ENCODE measurements around the gene BTG4. TPM values are rescaled to one million over a fixed set of nuclear protein-coding genes. Genes with fewer than 3 reads are reported as not detected.

Gene BTG4
- total RNA-seq, 6 experiments from 2014 or later = not detected

GRCh38 chr11:111459506-111460270, 52.5 kb downstream of the BTG4 start:
- peaks cover 18% of the 10 kb centered on the region for H3K27me3 Mint-ChIP-seq (ENCODE audit: insufficient read depth)
- H3K9me3 Mint-ChIP-seq = no peaks in the 10 kb centered on the region
- no peak for DNase-seq

DNA sequence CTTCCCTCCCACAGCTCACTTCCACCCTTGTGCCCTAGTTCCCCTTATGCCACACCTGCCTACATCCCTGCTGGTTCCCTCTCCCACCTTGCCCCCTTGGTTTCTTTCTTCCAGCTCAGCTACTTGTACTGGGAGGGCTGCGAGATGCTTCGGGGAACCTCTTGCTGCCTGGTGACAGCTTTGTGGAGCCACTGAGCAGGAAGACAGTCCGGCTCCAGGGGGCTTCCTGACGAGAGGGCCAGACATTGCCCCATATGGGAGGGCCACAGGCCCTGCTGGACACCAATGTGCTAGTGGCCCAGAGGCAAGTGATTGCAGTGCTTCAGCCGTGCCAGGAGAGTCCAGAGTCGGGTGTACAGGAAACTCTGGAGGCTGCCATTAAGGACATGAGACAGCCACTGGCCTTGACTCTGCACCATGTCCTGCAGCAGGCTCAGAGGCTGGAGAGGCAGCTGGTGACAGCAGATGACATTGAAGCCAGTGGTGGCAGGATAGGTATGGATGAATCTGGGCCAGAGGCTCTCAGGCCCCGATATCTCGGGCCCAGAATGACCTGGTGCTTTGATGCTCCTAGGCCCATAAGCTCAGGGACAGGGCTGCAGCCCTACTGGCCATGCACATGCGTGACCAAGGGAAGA, 54.3 kb downstream of the BTG4 start:
- TF ChIP-seq, protein P1, sequence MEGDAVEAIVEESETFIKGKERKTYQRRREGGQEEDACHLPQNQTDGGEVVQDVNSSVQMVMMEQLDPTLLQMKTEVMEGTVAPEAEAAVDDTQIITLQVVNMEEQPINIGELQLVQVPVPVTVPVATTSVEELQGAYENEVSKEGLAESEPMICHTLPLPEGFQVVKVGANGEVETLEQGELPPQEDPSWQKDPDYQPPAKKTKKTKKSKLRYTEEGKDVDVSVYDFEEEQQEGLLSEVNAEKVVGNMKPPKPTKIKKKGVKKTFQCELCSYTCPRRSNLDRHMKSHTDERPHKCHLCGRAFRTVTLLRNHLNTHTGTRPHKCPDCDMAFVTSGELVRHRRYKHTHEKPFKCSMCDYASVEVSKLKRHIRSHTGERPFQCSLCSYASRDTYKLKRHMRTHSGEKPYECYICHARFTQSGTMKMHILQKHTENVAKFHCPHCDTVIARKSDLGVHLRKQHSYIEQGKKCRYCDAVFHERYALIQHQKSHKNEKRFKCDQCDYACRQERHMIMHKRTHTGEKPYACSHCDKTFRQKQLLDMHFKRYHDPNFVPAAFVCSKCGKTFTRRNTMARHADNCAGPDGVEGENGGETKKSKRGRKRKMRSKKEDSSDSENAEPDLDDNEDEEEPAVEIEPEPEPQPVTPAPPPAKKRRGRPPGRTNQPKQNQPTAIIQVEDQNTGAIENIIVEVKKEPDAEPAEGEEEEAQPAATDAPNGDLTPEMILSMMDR (IDR thresholded peaks at IDR 0.05) = no peak
- Mint-ChIP-seq H3K4me3 (no peak overlapping the region), H3K36me3 (ENCODE audit: low read depth) (no peaks in the 10 kb centered on the region), H3K27ac (no peak overlapping the region), H3K27me3 (ENCODE audit: insufficient read depth) (peaks cover 20% of the 10 kb centered on the region), H3K4me1 (ENCODE audit: low read depth) (peaks cover 13% of the 10 kb centered on the region), H3K9me3 (no peaks in the 10 kb centered on the region)
- no peak for DNase-seq

More at GRCh38 chr11:111459506-111460270, 52.5 kb downstream of the BTG4 start:
- Mint-ChIP-seq H3K4me3 (no peak overlapping the region), H3K4me1 (ENCODE audit: low read depth) (peaks cover 11% of the 10 kb centered on the region), H3K36me3 (ENCODE audit: low read depth) (no peaks in the 10 kb centered on the region), H3K27ac (no peak overlapping the region)
- TF ChIP-seq, protein P1 (IDR thresholded peaks at IDR 0.05) = peak; percentile 48

DNA sequence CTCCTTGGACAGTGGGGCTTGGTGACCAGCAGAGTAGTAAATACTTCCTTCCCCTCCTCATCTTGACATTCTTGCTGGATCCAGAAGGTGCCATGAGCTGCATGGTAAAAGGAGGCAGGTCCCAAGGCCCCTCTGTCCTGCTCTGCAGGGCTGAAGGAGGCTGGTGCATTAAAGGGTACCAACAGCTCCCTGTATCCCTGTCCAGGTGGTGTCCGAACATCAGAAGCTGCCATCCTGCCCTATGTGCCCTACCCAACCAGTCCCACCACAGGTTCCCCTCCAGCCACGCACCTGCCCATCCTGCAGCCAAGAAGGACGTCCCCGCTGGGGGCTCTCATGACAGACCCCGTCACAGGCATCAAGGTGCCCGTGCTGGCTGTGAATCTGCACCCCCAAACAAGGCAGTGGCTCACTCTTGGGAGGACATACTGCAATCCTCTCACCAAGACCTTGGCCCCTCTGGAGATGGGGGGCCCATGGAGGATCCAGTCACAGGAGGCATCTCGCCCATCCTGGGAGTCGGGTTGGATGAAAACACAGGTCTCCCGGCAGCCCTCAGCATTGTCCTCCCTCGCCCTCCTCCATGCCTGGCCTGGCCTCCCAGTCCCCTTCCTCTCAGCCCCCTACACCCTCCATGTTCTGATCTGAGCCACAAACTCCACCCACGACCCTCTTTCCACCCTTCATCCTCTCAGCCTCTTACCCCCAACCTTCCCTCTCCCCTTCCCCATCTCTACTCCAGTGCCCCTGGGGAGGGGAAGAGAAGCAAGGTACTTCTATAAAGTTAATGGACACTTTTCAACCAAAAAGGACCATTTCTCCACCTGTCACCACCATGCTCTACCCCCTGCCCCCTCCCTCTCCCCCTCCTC, 55.1 kb downstream of the BTG4 start:
- Mint-ChIP-seq H3K27ac (no peak overlapping the region), H3K9me3 (no peaks in the 10 kb centered on the region), H3K27me3 (ENCODE audit: insufficient read depth) (peaks cover 20% of the 10 kb centered on the region), H3K4me3 (no peak overlapping the region), H3K36me3 (ENCODE audit: low read depth) (no peaks in the 10 kb centered on the region), H3K4me1 (ENCODE audit: low read depth) (peaks cover 21% of the 10 kb centered on the region)
- TF ChIP-seq, protein P1 (IDR thresholded peaks at IDR 0.05) = no peak
- no peak for DNase-seq

- DNase-seq = no peak
- H3K27me3 Mint-ChIP-seq (ENCODE audit: insufficient read depth) = peaks cover 20% of the 10 kb centered on the region
- peaks cover 29% of the 10 kb centered on the region for H3K4me1 Mint-ChIP-seq (ENCODE audit: low read depth)
- TF ChIP-seq, protein P1 (IDR thresholded peaks at IDR 0.05) = no peak
- H3K9me3 Mint-ChIP-seq = no peaks in the 10 kb centered on the region
- H3K4me3 Mint-ChIP-seq = no peak overlapping the region
- H3K36me3 Mint-ChIP-seq (ENCODE audit: low read depth) = no peaks in the 10 kb centered on the region
- no peak overlapping the region for H3K27ac Mint-ChIP-seq
These were observed 55.9 kb downstream of the BTG4 start for GRCh38 chr11:111456086-111456858.

Data from HFFc6 (cell line).